HCT116 (cell line): ENCODE measurements around the gene CNGA1. TPM values are rescaled to one million over a fixed set of nuclear protein-coding genes. Genes with fewer than 3 reads are reported as not detected.

ENCODE experiments used
- ATAC-seq: fragments of 200-7000 bp; cut with Tn5 transposase; 2 replicates; pipeline ENCODE4 v1.9.1; 2020; ENCODE audit warnings: mild to moderate bottlenecking, moderate library complexity
- BruUV-seq: library from RNA; stranded (reverse); fragments of 400-500 nt; replicated peaks from 2 replicates; lab custom pipeline; 2021; lab: Mats Ljungman, UMichigan
- CTCF ChIA-PET: fragments of 300-600 bp; sonication (Branson Sonifier 250); formaldehyde crosslinking; loops from one replicate; lab custom pipeline; 2021; ENCODE audit warnings: antibody characterized with exemption; lab: Charles Lee
- POLR2A ChIA-PET: fragments of 300-600, 350-600 bp; sonication (Branson Sonifier 250); formaldehyde crosslinking; loops from one replicate; lab custom pipeline; 2021; ENCODE audit warnings: antibody characterized with exemption; lab: Charles Lee
- RAD21 ChIA-PET, 2 experiments: fragments of 300-600 bp; sonication (Branson Sonifier 250); formaldehyde crosslinking; loops; one replicate each; lab custom pipeline; 2023; ENCODE audit warnings: low total read pairs in 2 of 2; ENCODE audit not compliant: uncharacterized antibody in 2 of 2, unreplicated experiment in 2 of 2, low non-redundant PET in 1 of 2; lab: Charles Lee
- DNase-seq: peaks from one replicate; pipeline ENCODE4 v3.0.0-alpha.2; 2010; ENCODE audit warnings: low read depth, low spot score
- H2AFZ ChIP-seq: fragments of 200-600 bp; shearing (Covaris generic), sonication (generic); 2 replicates; pipeline ENCODE4 v1.6.1; 2017; ENCODE audit warnings: low read depth, mixed run types, mixed read lengths, antibody characterized with exemption, low read length; ENCODE audit not compliant: poor library complexity, severe bottlenecking
- H3K27ac ChIP-seq: 2 replicates; pipeline ENCODE4 v1.5.1; 2012; ENCODE audit warnings: low read depth, low read length
- H3K27me3 ChIP-seq: fragments of 200-600 bp; sonication (generic); 2 replicates; pipeline ENCODE4 v1.6.1; 2016; ENCODE audit warnings: mixed run types, low read length, mixed read lengths; ENCODE audit not compliant: insufficient read depth
- H3K36me3 ChIP-seq, 2 experiments: fragments of 200-500 bp in 1 of 2; fragments of 200-600 bp in 1 of 2; sonication (Bioruptor generic) in 1 of 2; sonication (generic) in 1 of 2; 2 replicates each; pipeline versions ENCODE4 v1.5.1 to v1.6.1; 2014 to 2016; ENCODE audit warnings: low read length in 2 of 2, inconsistent platforms in 1 of 2, mixed read lengths in 1 of 2, mixed run types in 1 of 2; ENCODE audit not compliant: insufficient read depth in 2 of 2, control insufficient read depth in 1 of 2
- H3K4me1 ChIP-seq, 2 experiments: fragments of 200-600 bp in 1 of 2; sonication (generic) in 1 of 2; 2 replicates each; pipeline versions ENCODE4 v1.5.1 to v1.6.1; 2012 to 2017; ENCODE audit warnings: low read length in 2 of 2, inconsistent platforms in 1 of 2, mild to moderate bottlenecking in 1 of 2, mixed read lengths in 1 of 2, mixed run types in 1 of 2, moderate library complexity in 1 of 2; ENCODE audit not compliant: insufficient read depth in 2 of 2, control insufficient read depth in 1 of 2
- H3K4me2 ChIP-seq: fragments of 200-600 bp; sonication (generic); 2 replicates; pipeline ENCODE4 v1.6.1; 2017; ENCODE audit warnings: mixed run types, low read length, mixed read lengths
- H3K4me3 ChIP-seq, 2 experiments: fragments of 200-600 bp in 1 of 2; sonication (generic) in 1 of 2; replicated peaks in 1 of 2; 2 replicates each; pipeline ENCODE4 v1.5.1; 2011 to 2016; ENCODE audit warnings: low read length in 2 of 2, control low read depth in 1 of 2, low read depth in 1 of 2, mild to moderate bottlenecking in 1 of 2, mixed read lengths in 1 of 2, mixed run types in 1 of 2
- H3K79me2 ChIP-seq: fragments of 200-600 bp; sonication (generic); 2 replicates; pipeline ENCODE4 v1.6.1; 2017; ENCODE audit warnings: mild to moderate bottlenecking, mixed run types, low read length, moderate library complexity, mixed read lengths; ENCODE audit not compliant: insufficient read depth
- H3K9ac ChIP-seq: fragments of 200-600 bp; sonication (generic); 2 replicates; pipeline ENCODE4 v1.6.1; 2016; ENCODE audit warnings: low read length, mixed read lengths
- H3K9me2 ChIP-seq: fragments of 200-600 bp; sonication (generic), shearing (Covaris generic); 2 replicates; pipeline ENCODE4 v1.6.1; 2017; ENCODE audit warnings: mixed run types, mild to moderate bottlenecking, moderate library complexity; ENCODE audit not compliant: insufficient read depth
- H3K9me3 ChIP-seq, 2 experiments: fragments of 200-500 bp in 1 of 2; fragments of 200-600 bp in 1 of 2; sonication (Bioruptor generic) in 1 of 2; sonication (generic) in 1 of 2; 2 replicates each; pipeline ENCODE4 v1.6.1; 2014 to 2017; ENCODE audit warnings: low read length in 2 of 2, mixed read lengths in 2 of 2, inconsistent platforms in 1 of 2, low read depth in 1 of 2, mild to moderate bottlenecking in 1 of 2, mixed run types in 1 of 2, moderate library complexity in 1 of 2; ENCODE audit not compliant: control insufficient read depth in 1 of 2, insufficient read depth in 1 of 2
- H4K20me1 ChIP-seq: fragments of 200-600 bp; sonication (generic), shearing (Covaris generic); 2 replicates; pipeline ENCODE4 v1.6.1; 2017; ENCODE audit warnings: mixed run types, mild to moderate bottlenecking, moderate library complexity; ENCODE audit not compliant: insufficient read depth
- CBX3 ChIP-seq: IDR thresholded peaks from 2 replicates; pipeline ENCODE4 v1.6.1; 2012; ENCODE audit warnings: low read depth
- EZH2phosphoT487 ChIP-seq: fragments of 200-600 bp; IDR thresholded peaks from 2 replicates; pipeline ENCODE4 v1.6.1; 2018; ENCODE audit warnings: antibody characterized with exemption, borderline replicate concordance
- REST ChIP-seq: IDR thresholded peaks from 2 replicates; pipeline ENCODE4 v1.6.1; 2012; ENCODE audit warnings: low read depth
- TCF7L2 ChIP-seq: IDR thresholded peaks from 2 replicates; pipeline ENCODE4 v1.7.0; 2011; ENCODE audit warnings: borderline replicate concordance, inconsistent platforms; ENCODE audit not compliant: insufficient read depth, insufficient read length; ENCODE audit errors: extremely low read depth
- ZBTB33 ChIP-seq: IDR thresholded peaks from 2 replicates; pipeline ENCODE4 v1.6.1; 2011; ENCODE audit warnings: mild to moderate bottlenecking, low read length, moderate library complexity; ENCODE audit not compliant: insufficient replicate concordance; ENCODE audit errors: extremely low read depth
- intact Hi-C: fragments of 100-400 bp; cut with micrococcal nuclease; formaldehyde crosslinking; loops from 2 replicates; pipeline ENCODE4 v1.10.0; 2022
- total RNA-seq: library from RNA; stranded (reverse); gene quantifications from one replicate; pipeline ENCODE4 v1.2.1, GENCODE V29; 2021; ENCODE audit not compliant: unreplicated experiment

CNGA1 gene
- total RNA-seq, 1 experiment from 2014 or later, result 2.1 TPM

- no peak for TF ChIP-seq REST
- no peak for TF ChIP-seq TCF7L2
- TF ChIP-seq EZH2phosphoT487, result no peak
- TF ChIP-seq CBX3, result no peak
- TF ChIP-seq ZBTB33, result no peak
- ATAC-seq, result no peak
- POLR2A ChIA-PET, result no interaction called here
These were observed 27.8 kb upstream of the CNGA1 start for GRCh38 chr4:48044298-48044697.

More at GRCh38 chr4:48044298-48044697, 27.8 kb upstream of the CNGA1 start:
- CTCF ChIA-PET, result interaction anchor here (1.5 kb wide), 1 partner anchor 65 kb away, joined by 4 read pairs; no protein-coding TSS in a partner anchor
- Histone ChIP-seq H3K36me3 (no peaks in the 10 kb centered on the region), H3K9me2 (no peaks in the 10 kb centered on the region), H3K9ac (no peak overlapping the region), H2AFZ (no peak overlapping the region), H3K4me3 (no peak overlapping the region), H3K4me1 (no peaks in the 10 kb centered on the region), H3K79me2 (no peaks in the 10 kb centered on the region), H4K20me1 (no peaks in the 10 kb centered on the region), H3K9me3 (no peaks in the 10 kb centered on the region), H3K27me3 (no peaks in the 10 kb centered on the region), H3K27ac (no peak overlapping the region), H3K4me2 (no peak overlapping the region)
- intact Hi-C loops, result no loop called here
- RAD21 ChIA-PET, result no interaction called here
- DNase-seq, result no peak
- BruUV-seq, result no TSS peak
